ENCODE data around the gene C1QTNF8. TPM values are rescaled to one million over a fixed set of nuclear protein-coding genes. Genes with fewer than 3 reads are reported as not detected.

The C1QTNF8 gene
- total and polyA plus RNA-seq, 12 donors, result 0.15 TPM; not detected in 11

GRCh38 chr16:1103636-1103980 is 7.6 kb upstream of the C1QTNF8 start:
- Histone ChIP-seq H3K27me3 (peaks cover 21 to 90% (median 68%) of the 10 kb centered on the region in 7 donors), H3K9me3 (no peaks in the 10 kb centered on the region), H3K4me1 (peaks cover 3 to 13% (median 9%) of the 10 kb centered on the region in 9 donors), H3K36me3 (no peaks in the 10 kb centered on the region), H3K4me3 (no peak overlapping the region), H3K27ac (no peak overlapping the region)
- intact Hi-C loops (cut with DNase I), result loop anchor here in 6 of 10 donors (1.0 to 2.0 kb wide), 3 partner anchors 45 to 47 kb away; no protein-coding TSS in a partner anchor
- TF ChIP-seq CTCF (IDR thresholded peaks at IDR 0.05), result no peak
- DNase-seq (no peak), ATAC-seq (no peak)
- 30 to 34% methylated on average over 11 of the region's 11 CpGs for WGBS, 2 donors

DNA sequence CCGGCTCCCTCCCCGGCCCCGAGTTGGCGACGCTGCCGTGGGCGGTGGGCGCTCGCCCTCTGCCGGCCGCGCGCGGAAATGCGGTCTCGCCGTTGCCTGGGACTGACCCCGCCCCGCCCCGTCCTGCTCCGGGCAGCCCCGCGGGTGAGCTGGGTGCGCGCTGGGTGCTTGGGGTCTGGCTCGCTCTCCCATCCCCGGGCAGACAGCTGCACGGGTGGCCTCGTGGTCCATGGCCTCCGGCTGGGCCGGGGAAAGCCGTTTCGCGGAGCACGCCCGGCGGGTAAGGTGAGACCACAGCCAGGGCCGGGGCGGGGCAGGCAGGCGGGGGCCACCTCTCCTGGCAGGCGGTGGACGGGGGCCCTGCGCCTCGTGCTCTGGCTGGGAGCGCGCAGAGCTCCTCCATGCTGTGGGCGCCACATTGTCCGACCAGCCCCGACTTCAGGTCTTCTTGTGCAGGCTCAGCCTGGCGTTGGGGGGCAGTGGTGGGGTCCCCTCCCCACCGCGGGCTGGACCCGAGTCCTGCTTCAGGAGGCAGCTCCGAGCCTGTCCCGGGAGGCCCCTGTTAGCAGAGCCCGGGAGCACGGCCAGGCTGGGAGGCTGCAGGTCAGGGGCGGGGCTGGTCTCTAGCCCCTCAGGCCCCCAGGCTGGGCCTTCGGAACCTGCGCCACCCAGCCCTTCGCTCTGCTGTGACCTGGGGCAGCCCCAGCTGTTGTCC is 7.0 kb upstream of the C1QTNF8 start:
- peak overlapping the region in 6 of 10 donors; percentile 6 to 27 (median 24) for H3K4me3 ChIP-seq
- H3K27me3 ChIP-seq, result peaks cover 21 to 85% (median 66%) of the 10 kb centered on the region in 7 donors
- ATAC-seq (peak in 4 of 8 donors; percentile 30 to 47 (median 34)), DNase-seq (peak; percentile 31 to 73)
- no peaks in the 10 kb centered on the region for H3K9me3 ChIP-seq
- peak; percentile 50 to 72 (median 64) for TF ChIP-seq CTCF (IDR thresholded peaks at IDR 0.05)
- no peaks in the 10 kb centered on the region for H3K36me3 ChIP-seq
- intact Hi-C loops (cut with DNase I), result loop anchor here in 6 of 10 donors (1.0 to 2.0 kb wide), 3 partner anchors 44 to 46 kb away; no protein-coding TSS in a partner anchor
- no peak overlapping the region for H3K27ac ChIP-seq
- peaks cover 8 to 18% (median 14%) of the 10 kb centered on the region in 9 donors for H3K4me1 ChIP-seq
- WGBS, 2 donors, result 4 to 7% methylated on average over 47 to 61 of the region's 61 CpGs

DNA sequence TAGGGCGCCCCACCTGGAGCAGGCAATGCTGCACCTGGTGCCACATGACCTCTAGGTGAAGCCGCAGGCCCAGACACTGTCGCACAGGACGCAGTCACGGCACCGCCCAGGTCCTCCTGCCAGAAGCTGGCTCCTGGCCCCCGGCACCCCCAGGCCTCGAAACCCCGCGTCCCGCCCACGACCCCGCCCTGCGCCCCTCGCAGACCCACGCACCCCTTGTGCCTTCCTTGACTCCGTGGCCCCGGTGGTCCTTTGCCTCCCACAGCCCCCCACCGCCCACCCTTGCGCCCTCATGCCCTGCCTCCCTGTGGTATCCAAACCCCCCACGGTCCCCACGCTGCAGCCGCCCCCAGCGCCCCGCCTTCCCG is 6.3 kb upstream of the C1QTNF8 start:
- 54 to 56% methylated on average over 23 to 25 of the region's 26 CpGs for WGBS, 2 donors
- intact Hi-C loops (cut with DNase I), result loop anchor here in 5 of 10 donors (2.0 kb wide), 2 partner anchors 44 to 46 kb away; no protein-coding TSS in a partner anchor
- ATAC-seq (no peak), DNase-seq (no peak)
- no peak for TF ChIP-seq CTCF (IDR thresholded peaks at IDR 0.05)
- Histone ChIP-seq H3K27me3 (peaks cover 14 to 78% (median 61%) of the 10 kb centered on the region in 7 donors), H3K9me3 (no peaks in the 10 kb centered on the region), H3K4me3 (no peak overlapping the region), H3K27ac (no peak overlapping the region), H3K4me1 (peaks cover 10 to 23% (median 19%) of the 10 kb centered on the region in 9 donors), H3K36me3 (no peaks in the 10 kb centered on the region)

DNA sequence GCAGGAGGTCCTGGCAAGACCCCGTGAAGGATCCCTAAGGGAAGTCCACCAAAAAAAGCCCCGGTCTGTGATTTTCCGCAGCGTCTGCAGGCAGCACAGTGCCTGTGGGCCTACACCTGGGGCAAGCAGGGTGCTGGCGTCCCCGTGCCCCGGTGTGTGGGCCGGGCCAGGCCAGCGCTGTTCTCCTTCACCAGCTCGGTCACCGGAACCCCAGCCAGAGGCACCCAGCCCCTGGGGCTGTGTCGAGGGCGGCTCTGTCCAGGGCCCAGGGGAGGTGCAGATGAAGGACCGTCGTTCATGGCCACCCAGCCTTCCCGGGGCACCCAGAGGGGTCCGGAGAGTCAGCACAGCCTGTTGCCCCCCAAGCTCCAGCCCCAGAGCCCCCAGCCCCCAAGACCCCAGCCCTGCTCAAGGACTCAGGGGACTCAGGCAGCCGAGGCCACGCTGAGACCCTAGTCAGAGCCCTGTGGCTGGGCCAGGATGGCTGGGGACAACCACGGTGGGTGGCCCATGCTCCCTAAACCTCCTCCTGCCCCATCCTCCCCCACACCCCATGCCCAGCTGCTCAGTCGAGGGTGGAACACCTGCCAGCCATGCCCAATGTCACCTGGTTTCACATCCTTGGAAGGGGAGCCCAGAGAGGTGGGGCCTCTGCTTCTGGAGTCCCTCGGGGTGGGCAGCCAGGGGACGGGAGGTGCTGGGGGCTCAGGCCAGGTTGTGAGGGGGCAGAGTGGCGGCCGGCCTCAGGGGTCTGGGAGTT is 5.7 kb upstream of the C1QTNF8 start:
- WGBS, 2 donors, result 62 to 67% methylated on average over 25 of the region's 25 CpGs

More for the DNA sequence above, 5.7 kb upstream of the C1QTNF8 start:
- no peak for TF ChIP-seq CTCF (IDR thresholded peaks at IDR 0.05)
- Histone ChIP-seq H3K4me1 (peaks cover 13 to 29% (median 25%) of the 10 kb centered on the region in 9 donors), H3K36me3 (no peaks in the 10 kb centered on the region), H3K27me3 (peaks cover 11 to 77% (median 56%) of the 10 kb centered on the region in 7 donors), H3K4me3 (no peak overlapping the region), H3K27ac (no peak overlapping the region), H3K9me3 (no peaks in the 10 kb centered on the region)
- ATAC-seq, result no peak
- intact Hi-C loops (cut with DNase I), result loop anchor here in 5 of 10 donors (2.0 kb wide), 2 partner anchors 43 to 45 kb away; no protein-coding TSS in a partner anchor
- DNase-seq, result no peak

Data from heart right ventricle (tissue), 16 donors.